HepG2 (cell line): ENCODE results near the gene RDH12. TPM values are rescaled to one million over a fixed set of nuclear protein-coding genes. Genes with fewer than 3 reads are reported as not detected.
A peak's percentile ranks its signal among the peaks of the same experiment; 100 is the strongest.

Source experiments
- ASH2L ChIP-seq: fragments of 300-600, 200-600 bp; sonication (generic); IDR thresholded peaks from 2 replicates; pipeline ENCODE4 v1.7.0; 2017; ENCODE audit warnings: low read depth, mild to moderate bottlenecking, moderate library complexity, mixed read lengths, low read length; ENCODE audit not compliant: insufficient read length
- CC2D1A ChIP-seq: sonication (generic); formaldehyde crosslinking; IDR thresholded peaks from 2 replicates; pipeline ENCODE4 v1.8.1; 2023; ENCODE audit warnings: mild to moderate bottlenecking, missing genetic modification reagents
- CCAR2 ChIP-seq: fragments of 200-400 bp; formaldehyde crosslinking; optimal IDR thresholded peaks from 2 replicates; pipeline ENCODE3; 2018; ENCODE audit warnings: low read depth, mild to moderate bottlenecking, low read length, moderate library complexity
- FOXK2 ChIP-seq: fragments of 450-650 bp; IDR thresholded peaks from 2 replicates; pipeline ENCODE4 v1.6.1; 2016
- HNRNPL ChIP-seq: fragments of 200-400 bp; formaldehyde crosslinking; IDR thresholded peaks from 2 replicates; pipeline ENCODE4 v1.6.1; 2017; ENCODE audit warnings: mild to moderate bottlenecking, low read depth, low read length
- KMT2B ChIP-seq: IDR thresholded peaks from 2 replicates; pipeline ENCODE4 v1.6.1; 2016; ENCODE audit warnings: missing genetic modification reagents, missing compliant biosample characterization
- NCOA2 ChIP-seq: sonication (generic); formaldehyde crosslinking; IDR thresholded peaks from 2 replicates; pipeline ENCODE4 v1.8.0; 2022; ENCODE audit warnings: inconsistent platforms
- PTBP1 ChIP-seq: fragments of 200-400 bp; formaldehyde crosslinking; IDR thresholded peaks from 2 replicates; pipeline ENCODE4 v1.6.1; 2018; ENCODE audit warnings: low read length, low read depth; ENCODE audit not compliant: poor library complexity, severe bottlenecking
- RXRA ChIP-seq: sonication (generic); formaldehyde crosslinking; IDR thresholded peaks from 2 replicates; pipeline ENCODE4 v1.5.1; 2020; ENCODE audit warnings: missing genetic modification reagents
- SPEN ChIP-seq: sonication (generic); formaldehyde crosslinking; IDR thresholded peaks from 2 replicates; pipeline ENCODE4 v1.5.1; 2020; ENCODE audit warnings: low read depth, mild to moderate bottlenecking, missing genetic modification reagents
- ZNF136 ChIP-seq: sonication (generic); formaldehyde crosslinking; IDR thresholded peaks from 2 replicates; pipeline ENCODE4 v1.8.1; 2022; ENCODE audit warnings: low read depth, mild to moderate bottlenecking, moderate library complexity, missing genetic modification reagents
- ZNF138 ChIP-seq: sonication (generic); formaldehyde crosslinking; IDR thresholded peaks from 2 replicates; pipeline ENCODE4 v1.5.0; 2020; ENCODE audit warnings: mild to moderate bottlenecking, low read depth, missing genetic modification reagents
- ZNF350 ChIP-seq: sonication (generic); formaldehyde crosslinking; IDR thresholded peaks from 2 replicates; pipeline ENCODE4 v1.4.0; 2020; ENCODE audit warnings: mild to moderate bottlenecking, low read depth, missing genetic modification reagents, borderline replicate concordance
- ZNF564 ChIP-seq: sonication (generic); formaldehyde crosslinking; IDR thresholded peaks from 2 replicates; pipeline ENCODE4 v1.8.1; 2023; ENCODE audit warnings: mild to moderate bottlenecking, missing genetic modification reagents
- ZNF619 ChIP-seq: sonication (generic); formaldehyde crosslinking; IDR thresholded peaks from 2 replicates; pipeline ENCODE4 v1.4.0; 2020; ENCODE audit warnings: mild to moderate bottlenecking, missing genetic modification reagents
- ZNF773 ChIP-seq: sonication (generic); formaldehyde crosslinking; IDR thresholded peaks from 2 replicates; pipeline ENCODE4 v1.4.0; 2020; ENCODE audit warnings: missing genetic modification reagents, borderline replicate concordance
- ZSCAN22 ChIP-seq: sonication (generic); formaldehyde crosslinking; IDR thresholded peaks from 2 replicates; pipeline ENCODE4 v1.4.0; 2020; ENCODE audit warnings: mild to moderate bottlenecking, missing genetic modification reagents
- ZSCAN31 ChIP-seq: sonication (generic); formaldehyde crosslinking; IDR thresholded peaks from 2 replicates; pipeline ENCODE4 v1.5.0; 2020; ENCODE audit warnings: low read depth, mild to moderate bottlenecking, missing genetic modification reagents
- polyA plus RNA-seq, 8 experiments: library from polyadenylated mRNA; depleted of rRNA in 3 of 8; stranded (reverse) in 7 of 8; unstranded in 1 of 8; fragments of >200 nt; fragmentation: Illumina TruSeq in 4 of 8; extraction: Trizol in 4 of 8; gene quantifications; 2 replicates each; pipeline versions ENCODE4 v1.2.1 to v1.2.3, GENCODE V29; 2011 to 2016; ENCODE audit warnings: low read depth in 4 of 8, missing spikeins in 1 of 8, mixed read lengths in 1 of 8; ENCODE audit not compliant: insufficient read depth in 1 of 8
- total RNA-seq, 5 experiments: library from RNA; depleted of rRNA; stranded (reverse); fragments of >200 nt; fragmentation: Illumina TruSeq; extraction: Trizol; gene quantifications; 2 replicates each; pipeline ENCODE4 v1.2.3, GENCODE V29; 2016; ENCODE audit warnings: low read depth in 1 of 5
- TF ChIP-seq, protein P1 (sequence below): sonication (generic); formaldehyde crosslinking; IDR thresholded peaks from 2 replicates; pipeline ENCODE4 v1.4.0; 2020; ENCODE audit warnings: missing genetic modification reagents, borderline replicate concordance
- TF ChIP-seq, protein P2 (sequence below): sonication (generic); formaldehyde crosslinking; IDR thresholded peaks from 2 replicates; pipeline ENCODE4 v1.5.1; 2020; ENCODE audit warnings: missing genetic modification reagents, mild to moderate bottlenecking, borderline replicate concordance
- TF ChIP-seq, protein P3 (sequence below): sonication (generic); formaldehyde crosslinking; IDR thresholded peaks from 2 replicates; pipeline ENCODE4 v1.8.0; 2022; ENCODE audit warnings: low read depth, missing genetic modification reagents

RDH12 gene
- total and polyA plus RNA-seq, 2 of the 13 experiments (the other 11 are each of a cell fraction or from before 2014, with no cell fraction given): 1.6 to 2.1 TPM

DNA sequence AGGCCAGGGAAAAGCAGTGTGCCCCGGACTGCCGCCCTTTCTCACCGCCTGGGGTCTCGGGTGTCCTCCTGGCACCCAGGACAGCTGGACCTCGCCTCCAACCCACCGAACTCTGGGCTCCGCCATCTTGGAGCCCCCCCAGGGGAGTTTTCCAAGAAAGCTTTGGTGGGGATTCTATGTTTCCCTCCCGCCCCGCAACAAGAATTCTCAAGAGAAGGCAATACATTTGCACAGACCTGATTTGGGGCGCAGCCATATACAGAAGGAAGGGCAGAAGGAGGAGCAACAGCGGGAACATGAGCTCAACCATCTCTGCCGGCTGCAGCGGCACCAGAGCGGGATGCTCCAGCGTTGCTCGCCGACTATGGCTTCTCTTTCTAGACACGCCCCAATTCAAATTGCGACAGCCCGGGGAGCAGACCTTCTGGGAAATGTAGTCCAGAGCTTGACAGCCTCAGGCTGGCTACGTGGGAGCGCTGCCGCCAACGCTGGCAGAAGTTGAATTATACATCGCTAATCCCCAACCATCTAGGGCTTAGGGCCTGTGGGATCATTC is 6.2 kb upstream of the RDH12 start, which contains the start of gene RDH11 (continued):
- TF ChIP-seq, protein P1, sequence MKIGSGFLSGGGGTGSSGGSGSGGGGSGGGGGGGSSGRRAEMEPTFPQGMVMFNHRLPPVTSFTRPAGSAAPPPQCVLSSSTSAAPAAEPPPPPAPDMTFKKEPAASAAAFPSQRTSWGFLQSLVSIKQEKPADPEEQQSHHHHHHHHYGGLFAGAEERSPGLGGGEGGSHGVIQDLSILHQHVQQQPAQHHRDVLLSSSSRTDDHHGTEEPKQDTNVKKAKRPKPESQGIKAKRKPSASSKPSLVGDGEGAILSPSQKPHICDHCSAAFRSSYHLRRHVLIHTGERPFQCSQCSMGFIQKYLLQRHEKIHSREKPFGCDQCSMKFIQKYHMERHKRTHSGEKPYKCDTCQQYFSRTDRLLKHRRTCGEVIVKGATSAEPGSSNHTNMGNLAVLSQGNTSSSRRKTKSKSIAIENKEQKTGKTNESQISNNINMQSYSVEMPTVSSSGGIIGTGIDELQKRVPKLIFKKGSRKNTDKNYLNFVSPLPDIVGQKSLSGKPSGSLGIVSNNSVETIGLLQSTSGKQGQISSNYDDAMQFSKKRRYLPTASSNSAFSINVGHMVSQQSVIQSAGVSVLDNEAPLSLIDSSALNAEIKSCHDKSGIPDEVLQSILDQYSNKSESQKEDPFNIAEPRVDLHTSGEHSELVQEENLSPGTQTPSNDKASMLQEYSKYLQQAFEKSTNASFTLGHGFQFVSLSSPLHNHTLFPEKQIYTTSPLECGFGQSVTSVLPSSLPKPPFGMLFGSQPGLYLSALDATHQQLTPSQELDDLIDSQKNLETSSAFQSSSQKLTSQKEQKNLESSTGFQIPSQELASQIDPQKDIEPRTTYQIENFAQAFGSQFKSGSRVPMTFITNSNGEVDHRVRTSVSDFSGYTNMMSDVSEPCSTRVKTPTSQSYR (CRISPR knock-in tag): no peak
- no peak for TF ChIP-seq NCOA2 (CRISPR knock-in tag)
- TF ChIP-seq ZNF136 (CRISPR knock-in tag): no peak
- no peak for TF ChIP-seq ZSCAN22
- TF ChIP-seq KMT2B (CRISPR knock-in tag): 0 out of 2 replicates have a peak, but pooled peaks have one; percentile 26
- TF ChIP-seq ZNF350 (CRISPR knock-in tag): no peak
- no peak for TF ChIP-seq ZNF138 (CRISPR knock-in tag)
- TF ChIP-seq ZNF564 (CRISPR knock-in tag): no peak
- no peak for TF ChIP-seq HNRNPL
- TF ChIP-seq ASH2L: peak; percentile 68
- TF ChIP-seq PTBP1: no peak
- no peak for TF ChIP-seq FOXK2
- TF ChIP-seq ZSCAN31 (CRISPR knock-in tag): no peak
- no peak for TF ChIP-seq SPEN
- TF ChIP-seq, protein P2, sequence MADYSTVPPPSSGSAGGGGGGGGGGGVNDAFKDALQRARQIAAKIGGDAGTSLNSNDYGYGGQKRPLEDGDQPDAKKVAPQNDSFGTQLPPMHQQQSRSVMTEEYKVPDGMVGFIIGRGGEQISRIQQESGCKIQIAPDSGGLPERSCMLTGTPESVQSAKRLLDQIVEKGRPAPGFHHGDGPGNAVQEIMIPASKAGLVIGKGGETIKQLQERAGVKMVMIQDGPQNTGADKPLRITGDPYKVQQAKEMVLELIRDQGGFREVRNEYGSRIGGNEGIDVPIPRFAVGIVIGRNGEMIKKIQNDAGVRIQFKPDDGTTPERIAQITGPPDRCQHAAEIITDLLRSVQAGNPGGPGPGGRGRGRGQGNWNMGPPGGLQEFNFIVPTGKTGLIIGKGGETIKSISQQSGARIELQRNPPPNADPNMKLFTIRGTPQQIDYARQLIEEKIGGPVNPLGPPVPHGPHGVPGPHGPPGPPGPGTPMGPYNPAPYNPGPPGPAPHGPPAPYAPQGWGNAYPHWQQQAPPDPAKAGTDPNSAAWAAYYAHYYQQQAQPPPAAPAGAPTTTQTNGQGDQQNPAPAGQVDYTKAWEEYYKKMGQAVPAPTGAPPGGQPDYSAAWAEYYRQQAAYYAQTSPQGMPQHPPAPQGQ (CRISPR knock-in tag): 0 out of 2 replicates have a peak, but pooled peaks have one; percentile 11
- no peak for TF ChIP-seq ZNF619 (CRISPR knock-in tag)
- no peak for TF ChIP-seq RXRA (CRISPR knock-in tag)
- no peak for TF ChIP-seq CCAR2
- TF ChIP-seq ZNF773 (CRISPR knock-in tag): no peak
- TF ChIP-seq CC2D1A (CRISPR knock-in tag): no peak
- TF ChIP-seq, protein P3, sequence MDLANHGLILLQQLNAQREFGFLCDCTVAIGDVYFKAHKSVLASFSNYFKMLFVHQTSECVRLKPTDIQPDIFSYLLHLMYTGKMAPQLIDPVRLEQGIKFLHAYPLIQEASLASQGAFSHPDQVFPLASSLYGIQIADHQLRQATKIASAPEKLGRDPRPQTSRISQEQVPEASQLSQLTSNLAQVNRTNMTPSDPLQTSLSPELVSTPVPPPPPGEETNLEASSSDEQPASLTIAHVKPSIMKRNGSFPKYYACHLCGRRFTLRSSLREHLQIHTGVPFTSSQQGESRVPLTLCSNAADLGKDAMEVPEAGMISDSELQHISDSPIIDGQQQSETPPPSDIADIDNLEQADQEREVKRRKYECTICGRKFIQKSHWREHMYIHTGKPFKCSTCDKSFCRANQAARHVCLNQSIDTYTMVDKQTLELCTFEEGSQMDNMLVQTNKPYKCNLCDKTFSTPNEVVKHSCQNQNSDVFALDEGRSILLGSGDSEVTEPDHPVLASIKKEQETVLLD (CRISPR knock-in tag): no peak
